ENCODE data around the gene PRAC1.

DNA sequence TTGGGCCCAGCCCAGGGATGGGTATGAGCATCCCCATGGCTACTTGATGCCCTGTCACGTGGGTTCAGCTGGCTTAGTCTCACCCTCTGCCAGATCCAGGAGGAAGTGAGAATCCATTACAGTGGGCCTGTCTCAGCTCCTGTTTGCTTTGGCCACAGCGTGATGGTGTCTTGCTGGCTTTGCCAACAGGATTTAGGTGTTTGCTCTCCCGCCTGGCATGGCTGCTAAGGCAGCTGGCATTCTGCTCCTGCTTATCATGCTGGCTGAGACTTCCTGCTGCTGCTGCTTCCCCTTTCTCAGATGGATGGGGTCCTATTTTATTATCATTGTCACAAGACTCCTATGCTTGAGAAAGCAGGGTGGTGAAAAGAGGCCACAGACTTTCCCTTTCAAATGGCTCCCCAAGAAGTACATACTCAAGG lies 34.5 kb upstream of the PRAC1 start:
- no peak for TF ChIP-seq SIN3A (conservative IDR thresholded peaks at IDR 0.05 in 1 of 2, IDR thresholded peaks at IDR 0.05 in 1 of 2; ENCODE audit: low read depth in 1 of 2, low read length in 2 of 2)
- TF ChIP-seq, protein P1, sequence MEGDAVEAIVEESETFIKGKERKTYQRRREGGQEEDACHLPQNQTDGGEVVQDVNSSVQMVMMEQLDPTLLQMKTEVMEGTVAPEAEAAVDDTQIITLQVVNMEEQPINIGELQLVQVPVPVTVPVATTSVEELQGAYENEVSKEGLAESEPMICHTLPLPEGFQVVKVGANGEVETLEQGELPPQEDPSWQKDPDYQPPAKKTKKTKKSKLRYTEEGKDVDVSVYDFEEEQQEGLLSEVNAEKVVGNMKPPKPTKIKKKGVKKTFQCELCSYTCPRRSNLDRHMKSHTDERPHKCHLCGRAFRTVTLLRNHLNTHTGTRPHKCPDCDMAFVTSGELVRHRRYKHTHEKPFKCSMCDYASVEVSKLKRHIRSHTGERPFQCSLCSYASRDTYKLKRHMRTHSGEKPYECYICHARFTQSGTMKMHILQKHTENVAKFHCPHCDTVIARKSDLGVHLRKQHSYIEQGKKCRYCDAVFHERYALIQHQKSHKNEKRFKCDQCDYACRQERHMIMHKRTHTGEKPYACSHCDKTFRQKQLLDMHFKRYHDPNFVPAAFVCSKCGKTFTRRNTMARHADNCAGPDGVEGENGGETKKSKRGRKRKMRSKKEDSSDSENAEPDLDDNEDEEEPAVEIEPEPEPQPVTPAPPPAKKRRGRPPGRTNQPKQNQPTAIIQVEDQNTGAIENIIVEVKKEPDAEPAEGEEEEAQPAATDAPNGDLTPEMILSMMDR (IDR thresholded peaks at IDR 0.05; ENCODE audit: control extremely low read depth in 1 of 3, insufficient read depth in 1 of 3, low read depth in 1 of 3, low read length in 3 of 3): no peak
